Subcutaneous adipose tissue (tissue), 4 donors: ENCODE measurements around the gene TGFBR2. TPM values are rescaled to one million over a fixed set of nuclear protein-coding genes. Genes with fewer than 3 reads are reported as not detected.

Experiments
- CTCF ChIP-seq: fragments of 450-650 bp; IDR thresholded peaks from one replicate; pipeline ENCODE4 v1.5.1; 2016; ENCODE audit warnings: low read depth, mild to moderate bottlenecking, control low read depth, antibody characterized with exemption, moderate library complexity
- total RNA-seq, 4 donors: library from RNA; depleted of rRNA; stranded (reverse); fragments of >200 nt; gene quantifications; one replicate each; pipeline ENCODE4 v1.1.0, GENCODE V29; 2016

The TGFBR2 gene
- total RNA-seq, 4 donors from 2014 or later: 237 to 388 (median 287) TPM

DNA sequence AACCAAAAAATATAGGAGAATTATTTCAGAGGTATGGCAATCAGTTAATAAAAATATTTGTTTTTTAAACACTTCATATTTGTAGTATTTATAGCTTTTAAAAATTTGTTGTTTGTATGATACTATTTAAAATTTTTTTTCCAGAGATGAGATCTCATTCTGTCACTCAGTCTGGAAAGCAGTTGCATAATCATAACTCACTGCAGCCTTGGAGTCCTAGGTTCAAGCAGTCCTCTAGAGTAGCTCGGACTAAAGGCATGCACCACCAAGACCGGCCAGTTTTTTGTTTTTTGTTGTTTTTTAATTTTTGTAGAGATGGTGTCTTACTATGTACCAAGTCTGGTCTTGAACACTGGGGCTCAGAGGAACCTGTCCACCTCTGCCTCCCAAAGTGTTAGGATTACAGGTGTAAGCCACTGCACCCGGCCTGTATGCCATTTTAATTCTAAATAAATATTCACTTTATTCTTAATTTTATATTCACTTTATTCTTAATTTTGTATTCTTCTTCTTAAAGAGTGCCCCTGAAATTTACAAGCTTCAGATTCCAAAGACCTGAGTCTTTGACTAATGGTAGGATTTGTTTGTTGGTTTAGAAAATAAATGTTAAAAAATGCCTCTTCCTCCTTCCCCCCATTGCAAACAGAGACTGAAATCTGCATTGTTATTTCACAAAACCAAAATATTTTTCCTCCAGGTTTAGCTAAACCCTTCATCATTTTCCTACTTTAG lies 9.4 kb downstream of the TGFBR2 start:
- TF ChIP-seq CTCF: no peak

DNA sequence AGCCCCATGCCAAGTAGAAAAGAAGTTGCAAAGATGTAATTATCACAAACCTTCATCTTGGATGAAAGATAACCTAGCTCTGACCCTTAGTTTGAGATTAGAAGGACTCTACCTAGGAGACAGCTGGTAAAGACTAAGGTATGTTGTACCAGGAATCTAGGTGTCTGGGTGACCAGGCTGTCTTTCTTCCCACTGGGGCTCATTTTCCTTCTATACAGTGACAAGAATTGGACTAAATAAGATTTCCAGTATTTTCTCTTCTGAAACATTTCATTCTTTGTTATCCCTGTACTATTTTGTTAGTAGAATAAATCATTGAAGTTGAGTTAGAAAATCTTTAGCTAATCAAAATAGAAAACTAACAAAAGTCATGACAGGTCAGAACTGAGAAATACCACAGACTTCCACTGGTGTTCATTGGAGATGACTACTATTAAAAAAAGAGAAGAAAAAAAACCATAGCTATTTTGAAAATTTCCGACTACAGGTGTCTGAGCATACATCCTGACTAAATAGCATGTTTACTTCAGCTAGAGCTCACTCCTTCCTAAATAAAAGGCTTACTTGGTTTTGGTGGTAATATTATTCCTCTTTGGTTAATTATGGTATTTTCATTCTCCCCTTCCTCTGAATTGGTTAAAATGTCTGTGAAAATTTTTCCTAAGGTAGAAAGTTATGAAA lies 10.1 kb downstream of the TGFBR2 start:
- no peak for TF ChIP-seq CTCF

GRCh38 chr3:30617069-30617468 lies 10.7 kb downstream of the TGFBR2 start:
- TF ChIP-seq CTCF: no peak

DNA sequence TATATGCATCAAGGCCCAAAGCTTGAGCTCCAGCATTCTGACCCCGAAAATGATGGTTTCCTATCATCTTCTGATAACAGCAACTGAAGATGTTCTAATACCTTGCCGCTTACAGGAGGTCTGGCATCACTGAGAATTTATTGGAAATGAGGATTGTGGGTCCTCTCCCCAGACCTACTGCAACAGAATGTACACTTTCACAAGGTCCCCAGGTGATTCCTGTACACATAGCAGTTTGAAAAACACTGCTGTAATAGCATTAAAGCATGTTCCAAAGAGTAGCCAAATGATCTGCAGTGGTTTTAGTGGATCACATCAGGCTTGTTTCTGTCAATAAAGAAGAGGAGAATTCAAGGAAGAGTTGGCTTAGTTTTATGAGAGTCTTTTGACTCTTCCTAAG lies 11.3 kb downstream of the TGFBR2 start:
- no peak for TF ChIP-seq CTCF

- TF ChIP-seq CTCF: no peak
Observed at GRCh38 chr3:30618526-30618925, 12.1 kb downstream of the TGFBR2 start.

DNA sequence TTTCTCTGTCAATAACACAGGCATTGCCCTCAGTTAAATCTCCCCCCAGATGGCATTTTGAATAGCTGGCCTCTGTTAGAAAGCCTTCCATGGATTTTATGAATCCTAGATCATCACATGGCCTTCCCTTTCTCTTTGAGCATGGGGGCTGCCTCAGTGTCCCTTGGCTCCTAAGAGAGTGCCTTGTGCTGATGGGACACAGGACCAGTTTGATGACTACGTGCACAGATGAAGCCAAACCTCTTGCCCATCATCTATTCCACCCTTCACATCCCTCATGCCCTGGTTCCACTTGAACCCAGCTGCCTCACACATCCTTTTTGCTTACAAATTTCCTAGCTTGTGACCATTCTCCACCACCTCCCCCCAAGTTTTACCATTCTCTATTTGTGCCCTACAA lies 12.9 kb downstream of the TGFBR2 start:
- TF ChIP-seq CTCF: no peak

GRCh38 chr3:30620402-30621360 lies 14.3 kb downstream of the TGFBR2 start:
- no peak for TF ChIP-seq CTCF
